Activated CD8-positive, alpha-beta memory T cell treated with anti-CD3 and anti-CD28 coated beads, Interleukin-2, amount 50 U/mL, for 48 hours (primary cell): ENCODE results near the gene ENTREP3.
"Not testable (repeated sequence)": the region's sequence is repeated elsewhere in the genome, so short reads cannot be mapped to it uniquely, and the experiment has no call there.

Source experiments
- DNase-seq: peaks from one replicate; pipeline ENCODE4 v3.0.0-alpha.2; 2020

The ENTREP3 gene

GRCh38 chr1:155255243-155256007 is at the start of gene ENTREP3:
Gene ENTREP3, minus strand, starts transcription at chr1:155255483. Its CDS starts 606 bp downstream, at chr1:155254877.
- DNase-seq = peak; percentile 91

GRCh38 chr1:155304558-155305063 is 49.3 kb upstream of the ENTREP3 start:
- DNase-seq = no peak

GRCh38 chr1:155301342-155301841 is 46.1 kb upstream of the ENTREP3 start, which contains the start of gene PKLR:
Gene PKLR, minus strand, starts transcription at chr1:155301438. Its CDS starts 43 bp downstream, at chr1:155301395.
- DNase-seq = no peak

GRCh38 chr1:155300553-155301329 is 45.5 kb upstream of the ENTREP3 start:
- no peak for DNase-seq

GRCh38 chr1:155300024-155300423 is 44.7 kb upstream of the ENTREP3 start:
- no peak for DNase-seq

- no peak for DNase-seq
Measured at GRCh38 chr1:155297384-155297783, 42.1 kb upstream of the ENTREP3 start.

GRCh38 chr1:155296661-155297060 is 41.4 kb upstream of the ENTREP3 start:
- no peak for DNase-seq

- no peak for DNase-seq
Measured at GRCh38 chr1:155295942-155296267, 40.6 kb upstream of the ENTREP3 start.

- no peak for DNase-seq
Measured at GRCh38 chr1:155295183-155295941, 40.1 kb upstream of the ENTREP3 start.

GRCh38 chr1:155294520-155295182 is 39.4 kb upstream of the ENTREP3 start:
- no peak for DNase-seq

GRCh38 chr1:155293086-155293749 is 37.9 kb upstream of the ENTREP3 start:
- no peak for DNase-seq

GRCh38 chr1:155291006-155291405 is 35.7 kb upstream of the ENTREP3 start:
- DNase-seq = not testable (repeated sequence)

- DNase-seq = no peak
Measured at GRCh38 chr1:155287987-155288543, 32.8 kb upstream of the ENTREP3 start.

GRCh38 chr1:155286544-155286943 is 31.3 kb upstream of the ENTREP3 start:
- DNase-seq = no peak

- DNase-seq = no peak
Measured at GRCh38 chr1:155285631-155286044, 30.4 kb upstream of the ENTREP3 start.

GRCh38 chr1:155285063-155285462 is 29.8 kb upstream of the ENTREP3 start:
- no peak for DNase-seq

- no peak for DNase-seq
Measured at GRCh38 chr1:155284476-155284875, 29.2 kb upstream of the ENTREP3 start.

- no peak for DNase-seq
Measured at GRCh38 chr1:155282488-155283091, 27.3 kb upstream of the ENTREP3 start.

GRCh38 chr1:155279268-155279667 is 24.0 kb upstream of the ENTREP3 start:
- no peak for DNase-seq

- DNase-seq = no peak
Measured at GRCh38 chr1:155278689-155279160, 23.4 kb upstream of the ENTREP3 start.
